Glutamatergic neuron (in vitro differentiated cells): ENCODE measurements around the gene SLC46A3. TPM values are rescaled to one million over a fixed set of nuclear protein-coding genes. Genes with fewer than 3 reads are reported as not detected.

Experiments
- DNase-seq: peaks from one replicate; pipeline ENCODE4 v3.0.0; 2022
- H3K27ac Mint-ChIP-seq: one replicate; pipeline ENCODE4 v1.8.0; 2020; ENCODE audit warnings: mild to moderate bottlenecking, mixed read lengths, inconsistent platforms; ENCODE audit not compliant: unreplicated experiment
- H3K27me3 Mint-ChIP-seq: one replicate; pipeline ENCODE4 v1.8.0; 2020; ENCODE audit warnings: mild to moderate bottlenecking, moderate library complexity, mixed read lengths, inconsistent platforms; ENCODE audit not compliant: unreplicated experiment
- H3K36me3 Mint-ChIP-seq: one replicate; pipeline ENCODE4 v1.8.0; 2020; ENCODE audit warnings: mild to moderate bottlenecking, mixed read lengths, inconsistent platforms; ENCODE audit not compliant: unreplicated experiment
- H3K4me1 Mint-ChIP-seq: one replicate; pipeline ENCODE4 v1.8.0; 2020; ENCODE audit warnings: mild to moderate bottlenecking, low read depth, mixed read lengths, inconsistent platforms; ENCODE audit not compliant: unreplicated experiment
- H3K4me3 Mint-ChIP-seq: one replicate; pipeline ENCODE4 v1.8.0; 2020; ENCODE audit warnings: mild to moderate bottlenecking, mixed read lengths, inconsistent platforms; ENCODE audit not compliant: unreplicated experiment
- H3K9me3 Mint-ChIP-seq: one replicate; pipeline ENCODE4 v1.8.0; 2020; ENCODE audit warnings: mild to moderate bottlenecking, moderate library complexity, mixed read lengths, inconsistent platforms; ENCODE audit not compliant: unreplicated experiment
- CTCF ChIP-seq: fragments of 200-600 bp; sonication (generic); IDR thresholded peaks from one replicate; pipeline ENCODE4 v1.5.0; 2021; ENCODE audit not compliant: partially characterized antibody, unreplicated experiment
- total RNA-seq: library from RNA; stranded (reverse); fragmentation: NEBNext Ultra II Directional; extraction: Animal tissue kit (Norgen Biotek cat#: 25700); gene quantifications from one replicate; pipeline ENCODE4 v1.2.1, GENCODE V29; 2021; ENCODE audit not compliant: unreplicated experiment

Gene SLC46A3
- total RNA-seq, 1 donor from 2014 or later, result 2.3 TPM

DNA sequence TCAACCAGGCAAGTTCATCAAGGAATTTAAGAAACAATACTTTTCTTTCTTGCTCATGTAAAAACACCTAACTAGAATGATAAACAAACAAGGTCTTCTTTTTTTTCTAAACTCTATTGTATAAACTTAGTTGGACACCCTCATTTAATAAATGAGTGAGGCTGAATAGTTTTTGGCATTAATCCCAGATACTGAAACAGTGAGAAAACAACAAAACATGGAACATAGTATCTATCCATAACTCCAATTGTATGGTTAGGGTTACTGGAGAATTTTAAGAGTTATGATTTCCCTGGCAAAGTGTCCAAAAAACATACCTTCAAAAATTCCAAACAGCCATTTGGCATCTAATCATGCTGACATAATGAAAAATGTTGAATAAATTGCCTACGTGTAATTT, 65.7 kb downstream of the SLC46A3 start:
- no peak for TF ChIP-seq CTCF
- no peaks in the 10 kb centered on the region for H3K9me3 Mint-ChIP-seq
- H3K4me3 Mint-ChIP-seq, result no peak overlapping the region
- DNase-seq, result no peak
- H3K27me3 Mint-ChIP-seq, result peaks cover 3% of the 10 kb centered on the region
- no peak overlapping the region for H3K27ac Mint-ChIP-seq
- H3K36me3 Mint-ChIP-seq, result no peaks in the 10 kb centered on the region
- peaks cover 15% of the 10 kb centered on the region for H3K4me1 Mint-ChIP-seq

- no peaks in the 10 kb centered on the region for H3K36me3 Mint-ChIP-seq
- no peak overlapping the region for H3K27ac Mint-ChIP-seq
- no peak overlapping the region for H3K4me3 Mint-ChIP-seq
- peaks cover 9% of the 10 kb centered on the region for H3K4me1 Mint-ChIP-seq
- H3K27me3 Mint-ChIP-seq, result peaks cover 3% of the 10 kb centered on the region
- DNase-seq, result no peak
- no peak for TF ChIP-seq CTCF
- H3K9me3 Mint-ChIP-seq, result no peaks in the 10 kb centered on the region
These were observed 66.9 kb downstream of the SLC46A3 start for GRCh38 chr13:28651810-28652401.

DNA sequence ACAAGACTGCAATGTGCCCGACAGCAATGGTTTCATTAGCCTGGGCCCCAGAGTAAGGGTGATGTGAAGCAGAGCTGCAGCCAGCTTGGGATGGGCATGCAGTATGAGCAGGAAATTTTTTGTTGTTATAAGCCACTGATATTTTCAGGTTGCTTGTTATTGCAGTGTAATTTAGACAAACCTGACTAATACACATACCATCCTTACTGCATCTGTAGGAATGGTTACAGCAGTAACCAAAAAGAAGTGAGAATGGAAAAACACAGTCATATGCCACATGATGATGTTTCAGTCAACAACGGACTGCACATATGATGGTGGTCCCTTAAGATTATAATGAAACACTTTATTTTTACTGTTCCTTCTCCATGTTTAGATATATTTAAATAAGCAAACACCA, 68.5 kb downstream of the SLC46A3 start:
- H3K27me3 Mint-ChIP-seq, result peaks cover 3% of the 10 kb centered on the region
- H3K36me3 Mint-ChIP-seq, result no peaks in the 10 kb centered on the region
- H3K4me3 Mint-ChIP-seq, result no peak overlapping the region
- no peak for TF ChIP-seq CTCF
- no peak for DNase-seq
- H3K4me1 Mint-ChIP-seq, result peaks cover 3% of the 10 kb centered on the region
- H3K9me3 Mint-ChIP-seq, result no peaks in the 10 kb centered on the region
- H3K27ac Mint-ChIP-seq, result no peak overlapping the region

Other genes with a start within 250 kb of the SLC46A3 start
- 49.8 TPM for gene FLT1, start 223.8 kb downstream of the SLC46A3 start, total RNA-seq
- gene POMP, start 59.8 kb downstream of the SLC46A3 start, total RNA-seq, result 73.6 TPM
- gene MTUS2, start 101.4 kb upstream of the SLC46A3 start, total RNA-seq, result 6.8 TPM